Right lobe of liver (tissue), 4 donors: ENCODE results near the gene PVRIG.
"Not testable (repeated sequence)": the region's sequence is repeated elsewhere in the genome, so short reads cannot be mapped to it uniquely, and the experiment has no call there.

Experiments
- CTCF ChIP-seq, 4 donors: fragments of 200-600 bp in 3 of 4; fragments of 450-650 bp in 1 of 4; IDR thresholded peaks; one replicate each; pipeline versions ENCODE4 v1.5.1 to v1.8.0; 2016 to 2022; ENCODE audit warnings: antibody characterized with exemption in 4 of 4, mild to moderate bottlenecking in 2 of 4
- POLR2A ChIP-seq: fragments of 450-650 bp; IDR thresholded peaks from one replicate; pipeline ENCODE4 v1.6.1; 2017; ENCODE audit warnings: antibody characterized with exemption, mild to moderate bottlenecking
- donor health status: DM: no; HTN: no; CAD: no.
- donor health status: DM: no; HTN: no; CAD: no.
- donor health status: DM: no; HTN: yes; CAD: no.

DNA sequence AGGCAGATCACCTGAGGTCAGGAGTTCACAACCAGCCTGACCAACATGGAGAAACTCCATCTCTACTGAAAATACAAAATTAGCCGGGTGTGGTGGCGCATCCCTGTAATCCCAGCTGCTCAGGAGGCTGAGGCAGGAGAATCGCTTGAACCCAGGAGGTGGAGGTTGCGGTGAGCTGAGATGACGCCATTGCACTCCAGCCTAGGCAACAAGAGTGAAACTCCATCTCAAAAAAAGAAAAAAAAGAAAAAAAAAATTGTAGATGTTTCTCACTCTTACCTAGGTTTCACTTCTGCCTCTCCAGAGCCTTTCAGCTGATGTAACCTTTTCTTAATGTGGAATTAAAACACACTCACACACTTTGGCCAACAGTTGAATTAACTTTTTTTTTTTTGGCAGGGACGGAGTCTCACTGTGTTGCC is 23.8 kb upstream of the PVRIG start:
- TF ChIP-seq POLR2A; CTCF (IDR thresholded peaks at IDR 0.05): not testable (repeated sequence)
